ENCODE measurements around the gene TAF1.
"Not testable (repeated sequence)": the region's sequence is repeated elsewhere in the genome, so short reads cannot be mapped to it uniquely, and the experiment has no call there.

TAF1 gene

DNA sequence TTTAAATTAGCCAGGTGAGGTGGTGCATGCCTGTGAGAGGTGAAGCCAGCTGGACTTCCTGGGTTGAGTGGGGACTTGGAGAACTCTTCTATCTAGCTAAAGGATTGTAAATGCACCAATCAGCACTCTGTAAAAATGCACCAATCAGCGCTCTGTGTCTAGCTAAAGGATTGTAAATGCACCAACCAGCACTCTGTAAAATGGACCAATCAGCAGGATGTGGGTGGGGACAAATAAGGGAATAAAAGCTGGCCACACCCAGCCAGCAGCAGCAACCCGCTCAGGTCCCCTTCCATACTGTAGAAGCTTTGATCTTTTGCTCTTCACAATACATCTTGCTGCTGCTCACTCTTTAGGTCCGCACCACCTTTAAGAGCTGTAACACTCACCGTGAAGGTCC lies 147.6 kb downstream of the TAF1 start:
- DNase-seq = not testable (repeated sequence)

DNA sequence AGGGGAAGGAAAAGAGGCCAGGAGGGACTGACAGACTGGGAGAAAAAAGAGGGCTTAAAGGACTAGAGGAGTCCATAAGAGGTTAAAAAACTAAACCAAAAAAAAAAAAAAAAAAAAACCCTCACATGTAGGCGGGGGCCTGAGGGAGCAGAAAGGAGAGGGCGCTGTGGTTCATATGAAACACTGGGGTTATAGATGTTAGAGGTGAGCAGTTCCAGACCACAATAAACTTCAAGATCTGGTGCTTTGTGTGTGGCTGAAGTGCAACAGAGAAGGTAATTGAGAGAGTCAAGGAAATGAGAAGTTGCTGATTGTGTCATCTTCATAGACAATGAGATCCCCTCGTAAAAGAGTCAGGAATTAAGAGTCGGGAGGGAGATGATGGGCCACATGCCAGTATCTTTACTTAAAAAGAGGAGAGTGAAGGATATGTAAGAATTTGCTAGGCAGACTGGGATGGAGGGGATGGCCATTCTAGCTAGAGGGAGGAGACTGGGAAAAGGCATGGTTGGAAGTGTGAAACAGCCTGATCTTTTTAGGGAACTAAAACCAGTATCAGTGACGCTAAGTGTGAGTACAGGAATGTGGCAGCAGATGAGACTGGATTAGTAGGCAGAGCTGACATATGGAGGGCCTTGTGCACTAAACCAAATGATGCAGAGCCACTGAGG lies 148.3 kb downstream of the TAF1 start:
- DNase-seq = peak; percentile 49

DNA sequence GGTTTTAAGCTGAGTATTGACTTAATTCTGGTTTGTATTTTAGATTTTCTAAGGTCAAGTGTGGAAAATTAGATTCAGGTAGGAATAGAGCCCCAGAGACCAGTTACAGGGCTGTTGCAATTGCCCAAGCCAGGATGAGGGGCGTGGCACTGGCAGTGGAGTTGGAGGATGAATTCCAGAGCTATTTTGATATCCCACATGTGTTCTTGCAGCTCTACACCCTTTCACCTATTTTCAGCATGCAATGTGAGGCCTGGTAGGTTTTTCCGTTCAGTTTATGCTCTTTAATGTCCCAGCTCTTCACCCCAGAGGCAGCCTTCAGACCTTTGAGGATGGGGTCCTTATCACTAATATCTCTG lies 148.9 kb downstream of the TAF1 start:
- DNase-seq = no peak
